Lower leg skin (tissue), 3 donors: ENCODE data around the gene STT3B.

ENCODE experiments used
- CTCF ChIP-seq, 3 donors: fragments of 450-650 bp; IDR thresholded peaks; one replicate each; pipeline ENCODE4 v1.5.1; 2016; ENCODE audit warnings: antibody characterized with exemption in 3 of 3, mild to moderate bottlenecking in 3 of 3, moderate library complexity in 2 of 3
- POLR2A ChIP-seq, 2 donors: fragments of 450-650 bp; IDR thresholded peaks; one replicate each; pipeline ENCODE4 v1.6.1; 2016 to 2017; ENCODE audit warnings: antibody characterized with exemption in 2 of 2, mild to moderate bottlenecking in 1 of 2, moderate library complexity in 1 of 2

- TF ChIP-seq CTCF (IDR thresholded peaks at IDR 0.05) (no peak), POLR2A (IDR thresholded peaks at IDR 0.05) (no peak)
Measured at GRCh38 chr3:31498791-31499190, 33.9 kb upstream of the STT3B start.
